GM23338 (cell line): Measurements from ENCODE around the gene ATP9B. TPM values are rescaled to one million over a fixed set of nuclear protein-coding genes. Genes with fewer than 3 reads are reported as not detected.
A peak's percentile ranks its signal among the peaks of the same experiment; 100 is the strongest.

Source experiments
- ATAC-seq: fragments of 200-7000 bp; cut with Tn5 transposase; 3 replicates; pipeline ENCODE4 v1.9.1; 2020
- DNase-seq: peaks from one replicate; pipeline ENCODE4 v3.0.0-alpha.2; 2015; ENCODE audit warnings: low spot score
- H2AFZ ChIP-seq: fragments of 200-600 bp; sonication (generic); 2 replicates; pipeline ENCODE4 v1.8.0; 2016; ENCODE audit warnings: antibody characterized with exemption, mild to moderate bottlenecking, moderate library complexity
- H3F3A ChIP-seq: fragments of 200-600 bp; sonication (generic); replicated peaks from 2 replicates; pipeline ENCODE4 v1.8.0; 2017; ENCODE audit warnings: antibody characterized with exemption, mixed run types, low read depth
- H3K27ac ChIP-seq: fragments of 200-600 bp; sonication (generic); 2 replicates; pipeline ENCODE4 v1.6.1; 2016; ENCODE audit warnings: low read depth
- H3K27me3 ChIP-seq: fragments of 200-600 bp; sonication (generic); 2 replicates; pipeline ENCODE4 v1.8.0; 2016; ENCODE audit warnings: mild to moderate bottlenecking, mixed run types, moderate library complexity; ENCODE audit not compliant: insufficient read depth
- H3K36me3 ChIP-seq: fragments of 200-600 bp; sonication (generic); 2 replicates; pipeline ENCODE4 v1.8.0; 2016; ENCODE audit warnings: mild to moderate bottlenecking; ENCODE audit not compliant: insufficient read depth
- H3K4me1 ChIP-seq: fragments of 200-600 bp; sonication (generic); 2 replicates; pipeline ENCODE4 v1.8.0; 2016; ENCODE audit warnings: mild to moderate bottlenecking, moderate library complexity; ENCODE audit not compliant: insufficient read depth
- H3K4me2 ChIP-seq: fragments of 200-600 bp; sonication (generic); 2 replicates; pipeline ENCODE4 v1.7.1; 2017; ENCODE audit warnings: mixed run types
- H3K4me3 ChIP-seq: fragments of 200-600 bp; sonication (generic); 2 replicates; pipeline ENCODE4 v1.6.1; 2016; ENCODE audit warnings: mixed run types
- H3K79me2 ChIP-seq: fragments of 200-600 bp; sonication (generic); replicated peaks from 2 replicates; pipeline ENCODE4 v1.8.0; 2017; ENCODE audit warnings: mild to moderate bottlenecking; ENCODE audit not compliant: insufficient read depth
- H3K9me2 ChIP-seq: fragments of 200-600 bp; sonication (generic); 2 replicates; pipeline ENCODE4 v1.8.0; 2017; ENCODE audit not compliant: insufficient read depth
- H4K20me1 ChIP-seq: fragments of 200-600 bp; sonication (generic); replicated peaks from 2 replicates; pipeline ENCODE4 v1.8.0; 2017; ENCODE audit warnings: mild to moderate bottlenecking; ENCODE audit not compliant: insufficient read depth
- H3K27ac Mint-ChIP-seq: 2 replicates; pipeline ENCODE4 v1.8.0; 2020; ENCODE audit warnings: inconsistent platforms, mild to moderate bottlenecking, moderate library complexity, mixed read lengths
- H3K27me3 Mint-ChIP-seq: 3 replicates; pipeline ENCODE4 v1.8.0; 2022; ENCODE audit warnings: low read depth, mild to moderate bottlenecking, moderate library complexity, mixed read lengths, inconsistent platforms; ENCODE audit not compliant: insufficient read depth, poor library complexity
- H3K36me3 Mint-ChIP-seq: 3 replicates; pipeline ENCODE4 v1.8.0; 2021; ENCODE audit warnings: low read depth, mild to moderate bottlenecking, inconsistent platforms, moderate library complexity, mixed read lengths
- H3K4me1 Mint-ChIP-seq: 3 replicates; pipeline ENCODE4 v1.8.0; 2020; ENCODE audit warnings: mild to moderate bottlenecking, inconsistent platforms, mixed read lengths
- H3K4me3 Mint-ChIP-seq: 3 replicates; pipeline ENCODE4 v1.8.0; 2021; ENCODE audit warnings: moderate library complexity, mild to moderate bottlenecking, inconsistent platforms, mixed read lengths
- H3K9me3 Mint-ChIP-seq: 3 replicates; pipeline ENCODE4 v1.8.0; 2020; ENCODE audit warnings: moderate library complexity, mild to moderate bottlenecking, inconsistent platforms, mixed read lengths
- CTCF ChIP-seq, 2 experiments: fragments of 200-600 bp in 1 of 2; sonication (generic) in 1 of 2; conservative IDR thresholded peaks; 2 replicates each; pipeline versions ENCODE4 v1.5.1 to v1.6.1; 2016 to 2017; ENCODE audit warnings: antibody characterized with exemption in 2 of 2, low read depth in 2 of 2, mild to moderate bottlenecking in 2 of 2, moderate library complexity in 1 of 2
- JUNB ChIP-seq: IDR thresholded peaks from one replicate; pipeline ENCODE4 v1.6.1; 2016; ENCODE audit warnings: antibody characterized with exemption; ENCODE audit not compliant: unreplicated experiment
- POLR2AphosphoS5 ChIP-seq: IDR thresholded peaks from 2 replicates; pipeline ENCODE4 v1.6.1; 2016; ENCODE audit warnings: antibody characterized with exemption, low read depth
- ZNF331 ChIP-seq: fragments of 250-450 bp; sonication (Bioruptor Pico); IDR thresholded peaks from 2 replicates; pipeline ENCODE4 v1.5.0; 2020; ENCODE audit warnings: low read depth, mild to moderate bottlenecking, moderate library complexity
- polyA plus RNA-seq: library from polyadenylated mRNA; unstranded; fragments of >200 nt; fragmentation: Nextera tagmentation; extraction: Ambion mirVana; gene quantifications from 2 replicates; pipeline ENCODE4 v1.2.1, GENCODE V29; 2016
- total RNA-seq: library from RNA; depleted of rRNA; stranded (reverse); fragments of >200 nt; shearing (Covaris generic); gene quantifications from 2 replicates; pipeline ENCODE4 v1.2.3, GENCODE V29; 2014
- TF ChIP-seq, protein P1 (sequence below): fragments of 250-450 bp; sonication (Bioruptor Pico); IDR thresholded peaks from 2 replicates; pipeline ENCODE4 v1.5.0; 2020; ENCODE audit warnings: mild to moderate bottlenecking, moderate library complexity
- TF ChIP-seq, protein P2 (sequence below): IDR thresholded peaks from 2 replicates; pipeline ENCODE4 v1.6.1; 2016; ENCODE audit warnings: antibody characterized with exemption

Gene ATP9B
- total and polyA plus RNA-seq, 2 experiments from 2014 or later, result 14.2 to 25.6 TPM

GRCh38 chr18:79315596-79315995, 246.4 kb downstream of the ATP9B start:
- Mint-ChIP-seq H3K9me3 (no peaks in the 10 kb centered on the region), H3K27ac (no peak overlapping the region), H3K4me1 (peaks cover 4% of the 10 kb centered on the region; the same call in 2 of the 3 replicates), H3K27me3 (peaks cover 4% of the 10 kb centered on the region), H3K4me3 (no peak overlapping the region), H3K36me3 (peaks cover 9% of the 10 kb centered on the region; the same call in 2 of the 3 replicates)
- H3K36me3 ChIP-seq, result no peaks in the 10 kb centered on the region
- H3K27ac ChIP-seq, result no peak overlapping the region
- H3K4me1 ChIP-seq, result no peaks in the 10 kb centered on the region
- no peaks in the 10 kb centered on the region for H3K79me2 ChIP-seq
- no peaks in the 10 kb centered on the region for H3K9me2 ChIP-seq
- no peak overlapping the region for H3K4me3 ChIP-seq
- ATAC-seq (no peak), DNase-seq (no peak)
- no peak overlapping the region for H3K4me2 ChIP-seq
- H2AFZ ChIP-seq, result no peak overlapping the region
- H3F3A ChIP-seq, result no peaks in the 10 kb centered on the region
- no peaks in the 10 kb centered on the region for H3K27me3 ChIP-seq
- H4K20me1 ChIP-seq, result no peaks in the 10 kb centered on the region; the same call in 1 of the 2 replicates
- TF ChIP-seq, protein P1, sequence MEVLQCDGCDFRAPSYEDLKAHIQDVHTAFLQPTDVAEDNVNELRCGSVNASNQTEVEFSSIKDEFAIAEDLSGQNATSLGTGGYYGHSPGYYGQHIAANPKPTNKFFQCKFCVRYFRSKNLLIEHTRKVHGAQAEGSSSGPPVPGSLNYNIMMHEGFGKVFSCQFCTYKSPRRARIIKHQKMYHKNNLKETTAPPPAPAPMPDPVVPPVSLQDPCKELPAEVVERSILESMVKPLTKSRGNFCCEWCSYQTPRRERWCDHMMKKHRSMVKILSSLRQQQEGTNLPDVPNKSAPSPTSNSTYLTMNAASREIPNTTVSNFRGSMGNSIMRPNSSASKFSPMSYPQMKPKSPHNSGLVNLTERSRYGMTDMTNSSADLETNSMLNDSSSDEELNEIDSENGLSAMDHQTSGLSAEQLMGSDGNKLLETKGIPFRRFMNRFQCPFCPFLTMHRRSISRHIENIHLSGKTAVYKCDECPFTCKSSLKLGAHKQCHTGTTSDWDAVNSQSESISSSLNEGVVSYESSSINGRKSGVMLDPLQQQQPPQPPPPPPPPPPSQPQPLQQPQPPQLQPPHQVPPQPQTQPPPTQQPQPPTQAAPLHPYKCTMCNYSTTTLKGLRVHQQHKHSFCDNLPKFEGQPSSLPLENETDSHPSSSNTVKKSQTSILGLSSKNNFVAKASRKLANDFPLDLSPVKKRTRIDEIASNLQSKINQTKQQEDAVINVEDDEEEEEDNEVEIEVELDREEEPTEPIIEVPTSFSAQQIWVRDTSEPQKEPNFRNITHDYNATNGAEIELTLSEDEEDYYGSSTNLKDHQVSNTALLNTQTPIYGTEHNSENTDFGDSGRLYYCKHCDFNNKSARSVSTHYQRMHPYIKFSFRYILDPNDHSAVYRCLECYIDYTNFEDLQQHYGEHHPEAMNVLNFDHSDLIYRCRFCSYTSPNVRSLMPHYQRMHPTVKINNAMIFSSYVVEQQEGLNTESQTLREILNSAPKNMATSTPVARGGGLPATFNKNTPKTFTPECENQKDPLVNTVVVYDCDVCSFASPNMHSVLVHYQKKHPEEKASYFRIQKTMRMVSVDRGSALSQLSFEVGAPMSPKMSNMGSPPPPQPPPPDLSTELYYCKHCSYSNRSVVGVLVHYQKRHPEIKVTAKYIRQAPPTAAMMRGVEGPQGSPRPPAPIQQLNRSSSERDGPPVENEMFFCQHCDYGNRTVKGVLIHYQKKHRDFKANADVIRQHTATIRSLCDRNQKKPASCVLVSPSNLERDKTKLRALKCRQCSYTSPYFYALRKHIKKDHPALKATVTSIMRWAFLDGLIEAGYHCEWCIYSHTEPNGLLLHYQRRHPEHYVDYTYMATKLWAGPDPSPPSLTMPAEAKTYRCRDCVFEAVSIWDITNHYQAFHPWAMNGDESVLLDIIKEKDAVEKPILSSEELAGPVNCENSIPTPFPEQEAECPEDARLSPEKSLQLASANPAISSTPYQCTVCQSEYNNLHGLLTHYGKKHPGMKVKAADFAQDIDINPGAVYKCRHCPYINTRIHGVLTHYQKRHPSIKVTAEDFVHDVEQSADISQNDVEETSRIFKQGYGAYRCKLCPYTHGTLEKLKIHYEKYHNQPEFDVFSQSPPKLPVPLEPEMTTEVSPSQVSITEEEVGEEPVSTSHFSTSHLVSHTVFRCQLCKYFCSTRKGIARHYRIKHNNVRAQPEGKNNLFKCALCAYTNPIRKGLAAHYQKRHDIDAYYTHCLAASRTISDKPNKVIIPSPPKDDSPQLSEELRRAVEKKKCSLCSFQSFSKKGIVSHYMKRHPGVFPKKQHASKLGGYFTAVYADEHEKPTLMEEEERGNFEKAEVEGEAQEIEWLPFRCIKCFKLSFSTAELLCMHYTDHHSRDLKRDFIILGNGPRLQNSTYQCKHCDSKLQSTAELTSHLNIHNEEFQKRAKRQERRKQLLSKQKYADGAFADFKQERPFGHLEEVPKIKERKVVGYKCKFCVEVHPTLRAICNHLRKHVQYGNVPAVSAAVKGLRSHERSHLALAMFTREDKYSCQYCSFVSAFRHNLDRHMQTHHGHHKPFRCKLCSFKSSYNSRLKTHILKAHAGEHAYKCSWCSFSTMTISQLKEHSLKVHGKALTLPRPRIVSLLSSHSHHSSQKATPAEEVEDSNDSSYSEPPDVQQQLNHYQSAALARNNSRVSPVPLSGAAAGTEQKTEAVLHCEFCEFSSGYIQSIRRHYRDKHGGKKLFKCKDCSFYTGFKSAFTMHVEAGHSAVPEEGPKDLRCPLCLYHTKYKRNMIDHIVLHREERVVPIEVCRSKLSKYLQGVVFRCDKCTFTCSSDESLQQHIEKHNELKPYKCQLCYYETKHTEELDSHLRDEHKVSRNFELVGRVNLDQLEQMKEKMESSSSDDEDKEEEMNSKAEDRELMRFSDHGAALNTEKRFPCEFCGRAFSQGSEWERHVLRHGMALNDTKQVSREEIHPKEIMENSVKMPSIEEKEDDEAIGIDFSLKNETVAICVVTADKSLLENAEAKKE (CRISPR knock-in tag), result no peak
- TF ChIP-seq ZNF331 (CRISPR knock-in tag) (no peak), POLR2AphosphoS5 (no peak)

- Histone ChIP-seq H2AFZ (no peak overlapping the region), H3K4me1 (no peaks in the 10 kb centered on the region), H3F3A (no peaks in the 10 kb centered on the region), H3K79me2 (no peaks in the 10 kb centered on the region), H3K4me2 (no peak overlapping the region), H3K9me2 (no peaks in the 10 kb centered on the region), H4K20me1 (no peaks in the 10 kb centered on the region), H3K27me3 (no peaks in the 10 kb centered on the region), H3K4me3 (no peak overlapping the region), H3K27ac (no peak overlapping the region), H3K36me3 (no peaks in the 10 kb centered on the region; the same call in 1 of the 2 replicates)
- ATAC-seq (no peak; the same call in 2 of the 3 replicates), DNase-seq (peak; percentile 22)
- Mint-ChIP-seq H3K4me3 (no peak overlapping the region), H3K36me3 (peaks cover 9% of the 10 kb centered on the region; the same call in 2 of the 3 replicates), H3K27ac (no peak overlapping the region), H3K4me1 (peaks cover 4% of the 10 kb centered on the region; the same call in 2 of the 3 replicates), H3K9me3 (no peaks in the 10 kb centered on the region), H3K27me3 (peaks cover 2% of the 10 kb centered on the region)
- no peak for TF ChIP-seq JUNB
- 0 out of 4 replicates have a peak, but pooled peaks of 1 of the 2 experiments have one; percentile 13 for TF ChIP-seq CTCF (conservative IDR thresholded peaks at IDR 0.05; ENCODE audit: low read depth in 2 of 2)
- TF ChIP-seq, protein P2, sequence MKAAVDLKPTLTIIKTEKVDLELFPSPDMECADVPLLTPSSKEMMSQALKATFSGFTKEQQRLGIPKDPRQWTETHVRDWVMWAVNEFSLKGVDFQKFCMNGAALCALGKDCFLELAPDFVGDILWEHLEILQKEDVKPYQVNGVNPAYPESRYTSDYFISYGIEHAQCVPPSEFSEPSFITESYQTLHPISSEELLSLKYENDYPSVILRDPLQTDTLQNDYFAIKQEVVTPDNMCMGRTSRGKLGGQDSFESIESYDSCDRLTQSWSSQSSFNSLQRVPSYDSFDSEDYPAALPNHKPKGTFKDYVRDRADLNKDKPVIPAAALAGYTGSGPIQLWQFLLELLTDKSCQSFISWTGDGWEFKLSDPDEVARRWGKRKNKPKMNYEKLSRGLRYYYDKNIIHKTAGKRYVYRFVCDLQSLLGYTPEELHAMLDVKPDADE, result no peak
These were observed 248.5 kb downstream of the ATP9B start for GRCh38 chr18:79317703-79318102.
